GM12864 (cell line): ENCODE data around the gene CYP19A1.

Experiments used
- DNase-seq: peaks from one replicate; pipeline ENCODE4 v3.0.0-alpha.2; 2011; ENCODE audit warnings: low read depth
- H3K4me3 ChIP-seq: 2 replicates; pipeline ENCODE4 v1.5.1; 2011; ENCODE audit warnings: mild to moderate bottlenecking, low read depth, low read length, control low read depth
- CTCF ChIP-seq: IDR thresholded peaks from 2 replicates; pipeline ENCODE4 v1.5.1; 2011; ENCODE audit warnings: low read depth, mild to moderate bottlenecking, moderate library complexity, low read length, control low read depth, inconsistent platforms; ENCODE audit errors: missing control alignments

CYP19A1 gene

GRCh38 chr15:51313644-51314280 is 24.6 kb downstream of the CYP19A1 start:
- no peak for TF ChIP-seq CTCF
- no peak overlapping the region for H3K4me3 ChIP-seq
- DNase-seq: no peak

GRCh38 chr15:51313074-51313393 is 25.4 kb downstream of the CYP19A1 start:
- TF ChIP-seq CTCF: no peak
- DNase-seq: no peak
- no peak overlapping the region for H3K4me3 ChIP-seq

GRCh38 chr15:51312166-51313073 is 26.0 kb downstream of the CYP19A1 start:
- no peak for DNase-seq
- H3K4me3 ChIP-seq: no peak overlapping the region
- TF ChIP-seq CTCF: no peak

GRCh38 chr15:51311510-51311909 is 26.9 kb downstream of the CYP19A1 start:
- no peak for DNase-seq
- H3K4me3 ChIP-seq: no peak overlapping the region
- no peak for TF ChIP-seq CTCF

GRCh38 chr15:51310064-51310463 is 28.3 kb downstream of the CYP19A1 start:
- no peak for DNase-seq
- TF ChIP-seq CTCF: no peak

GRCh38 chr15:51307811-51308210 is 30.6 kb downstream of the CYP19A1 start:
- no peak for DNase-seq
- TF ChIP-seq CTCF: no peak
- no peak overlapping the region for H3K4me3 ChIP-seq

More at GRCh38 chr15:51310064-51310463, 28.3 kb downstream of the CYP19A1 start:
- H3K4me3 ChIP-seq: no peak overlapping the region

GRCh38 chr15:51307325-51307724 is 31.1 kb downstream of the CYP19A1 start:
- no peak overlapping the region for H3K4me3 ChIP-seq
- TF ChIP-seq CTCF: no peak
- no peak for DNase-seq
